SH-SY5Y (cell line): ENCODE results near the gene CACNA1H.

Experiments used
- GATA2 ChIP-seq: IDR thresholded peaks from 2 replicates; pipeline ENCODE4 v1.6.1; 2011; ENCODE audit warnings: mild to moderate bottlenecking, low read depth, low read length
- GATA3 ChIP-seq: IDR thresholded peaks from 2 replicates; pipeline ENCODE4 v1.6.1; 2011; ENCODE audit warnings: low read depth, mild to moderate bottlenecking, low read length, moderate library complexity

DNA sequence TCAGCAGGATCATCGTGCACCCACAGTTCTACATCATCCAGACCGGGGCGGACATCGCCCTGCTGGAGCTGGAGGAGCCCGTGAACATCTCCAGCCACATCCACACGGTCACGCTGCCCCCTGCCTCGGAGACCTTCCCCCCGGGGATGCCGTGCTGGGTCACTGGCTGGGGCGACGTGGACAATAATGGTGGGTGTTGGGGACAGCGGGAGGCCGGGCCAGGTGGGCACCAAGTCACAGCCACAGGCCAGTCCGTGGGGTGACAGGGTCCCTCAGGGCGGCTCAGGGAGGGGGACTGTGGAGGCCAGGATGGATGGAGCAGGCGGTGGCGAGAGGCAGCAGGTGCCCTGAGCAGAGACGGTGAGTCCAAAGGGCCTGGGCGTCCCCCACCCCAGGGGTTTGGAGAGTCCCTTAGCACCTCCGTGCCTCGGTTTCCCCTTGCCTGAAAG, 104.0 kb downstream of the CACNA1H start:
- TF ChIP-seq GATA3 (no peak), GATA2 (no peak)
